Stimulated activated CD8-positive, alpha-beta memory T cell treated with anti-CD3 and anti-CD28 coated beads, Interleukin-4, amount 100 ng/mL, for 1 hour (primary cell): ENCODE results near the gene SUGP1.

ENCODE experiments used
- DNase-seq, 2 donors: peaks; one replicate each; pipeline ENCODE4 v3.0.0-alpha.2; 2020; ENCODE audit warnings: low read depth in 2 of 2, low spot score in 1 of 2

The SUGP1 gene

DNA sequence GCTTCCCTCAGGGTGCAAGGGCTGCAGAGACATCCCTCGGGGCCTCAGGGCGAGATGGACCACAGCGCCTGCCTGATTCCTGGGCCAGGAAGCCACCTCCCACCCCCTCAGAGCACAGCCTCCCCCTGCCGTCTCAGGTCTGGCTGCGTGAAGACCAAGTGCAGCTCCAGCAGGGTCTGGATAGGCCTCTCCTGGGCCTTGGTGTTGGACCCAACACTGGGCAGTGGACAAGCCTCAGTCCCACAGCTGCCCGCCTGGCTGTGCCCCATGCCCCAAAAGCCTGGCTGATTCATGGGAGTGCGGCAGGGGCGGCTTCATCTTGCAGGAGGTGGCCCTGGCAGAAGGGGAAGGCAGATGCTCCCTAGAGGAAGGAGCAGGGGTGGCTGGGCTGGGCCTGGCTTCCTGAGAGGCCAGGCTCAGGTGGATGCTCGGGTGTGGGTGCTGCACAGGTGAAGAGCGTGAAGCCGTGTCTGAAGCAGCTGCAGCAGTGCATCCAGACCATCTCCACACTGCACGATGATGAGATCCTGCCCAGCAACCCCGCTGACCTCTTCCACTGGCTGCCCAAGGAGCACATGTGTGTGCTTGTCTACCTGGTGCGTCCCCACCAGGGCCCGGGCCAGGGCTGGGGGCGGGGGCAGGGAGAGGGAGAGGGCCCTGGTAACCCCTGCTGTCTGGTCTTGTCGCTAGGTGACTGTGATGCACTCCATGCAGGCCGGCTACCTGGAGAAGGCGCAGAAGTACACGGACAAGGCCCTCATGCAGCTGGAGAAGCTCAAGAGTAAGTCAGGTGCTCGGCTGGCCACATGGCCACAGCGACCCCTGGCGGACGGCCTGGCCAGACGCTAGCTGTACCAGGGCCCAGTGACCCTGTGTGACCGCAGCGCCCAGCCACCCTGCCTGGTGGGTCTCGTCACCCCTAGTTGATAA is 22.0 kb upstream of the SUGP1 start:
- DNase-seq: no peak

DNA sequence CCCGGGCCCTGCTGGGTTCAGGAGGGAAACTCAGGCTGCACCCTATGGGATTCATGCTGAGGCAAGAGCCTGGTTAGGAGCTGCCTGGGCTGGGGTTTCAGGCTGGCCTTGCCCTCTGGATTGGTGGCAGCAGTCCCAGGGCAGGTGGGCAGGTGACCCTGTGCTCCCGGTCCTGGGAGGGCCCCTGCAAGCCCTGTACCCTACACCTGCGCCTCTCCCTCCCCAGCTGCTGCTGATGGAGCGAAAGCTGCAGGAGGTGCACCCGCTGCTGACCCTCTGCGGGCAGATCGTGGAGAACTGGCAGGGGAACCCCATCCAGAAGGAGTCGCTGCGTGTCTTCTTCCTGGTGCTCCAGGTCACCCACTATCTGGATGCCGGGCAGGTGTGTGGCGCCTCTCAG is 20.7 kb upstream of the SUGP1 start:
- no peak for DNase-seq

DNA sequence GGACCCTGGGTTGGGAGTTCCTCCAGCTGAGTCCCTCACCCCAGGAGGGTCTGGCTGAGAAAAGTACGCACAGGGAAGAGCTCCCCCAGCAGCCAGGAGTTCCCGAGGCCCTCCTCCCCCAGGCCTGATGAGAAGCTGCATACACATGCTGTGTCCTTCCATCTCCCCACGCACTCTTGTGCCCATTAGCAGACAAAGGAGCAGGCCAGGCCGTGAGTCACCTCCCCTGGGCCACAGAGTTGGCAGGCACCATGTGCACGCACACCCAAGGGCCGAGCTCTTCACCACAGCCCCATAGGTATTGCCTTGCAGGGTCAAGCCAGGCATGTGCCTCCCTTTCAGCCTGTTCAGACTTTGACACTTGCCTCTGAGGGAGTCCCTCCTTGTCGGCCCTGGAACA is 17.8 kb upstream of the SUGP1 start:
- DNase-seq: no peak

DNA sequence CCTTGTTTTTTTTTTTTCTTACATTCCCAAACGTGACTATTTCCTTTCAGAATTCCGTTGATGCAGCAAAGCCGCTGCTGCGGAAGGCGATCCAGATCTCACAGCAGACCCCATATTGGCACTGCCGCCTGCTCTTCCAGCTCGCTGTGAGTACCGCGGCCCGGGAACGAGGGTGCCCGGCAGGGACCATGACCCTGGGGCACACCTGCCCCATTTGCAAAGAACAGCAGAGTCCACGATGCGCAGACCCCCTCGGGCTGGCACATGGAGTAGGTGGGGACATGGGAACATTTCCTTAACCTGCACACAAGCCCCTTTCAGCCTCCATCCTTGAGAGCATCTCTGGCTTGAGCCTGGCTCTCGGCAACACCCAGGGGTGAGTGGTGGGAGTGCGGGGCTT is 16.8 kb upstream of the SUGP1 start:
- no peak for DNase-seq

DNA sequence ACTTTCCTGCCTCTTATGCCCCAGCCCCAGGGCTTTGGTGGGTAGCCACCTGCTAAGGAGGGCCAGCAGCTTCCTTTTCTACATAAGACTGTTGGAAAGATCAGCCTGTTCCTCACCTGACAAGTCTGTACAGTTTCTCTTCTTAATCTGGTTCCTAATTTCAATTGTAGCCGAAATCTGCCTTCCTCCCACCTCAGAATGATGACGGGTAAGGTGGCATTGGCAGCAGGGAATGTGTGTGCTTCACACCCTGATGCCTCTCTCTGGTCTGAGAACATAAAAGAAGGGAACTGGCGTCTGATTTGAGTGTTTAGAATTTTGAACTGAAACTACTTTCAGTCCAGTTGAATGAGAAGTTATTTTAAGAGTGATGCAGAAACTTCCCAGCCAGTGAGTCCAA is 16.3 kb upstream of the SUGP1 start:
- no peak for DNase-seq

DNA sequence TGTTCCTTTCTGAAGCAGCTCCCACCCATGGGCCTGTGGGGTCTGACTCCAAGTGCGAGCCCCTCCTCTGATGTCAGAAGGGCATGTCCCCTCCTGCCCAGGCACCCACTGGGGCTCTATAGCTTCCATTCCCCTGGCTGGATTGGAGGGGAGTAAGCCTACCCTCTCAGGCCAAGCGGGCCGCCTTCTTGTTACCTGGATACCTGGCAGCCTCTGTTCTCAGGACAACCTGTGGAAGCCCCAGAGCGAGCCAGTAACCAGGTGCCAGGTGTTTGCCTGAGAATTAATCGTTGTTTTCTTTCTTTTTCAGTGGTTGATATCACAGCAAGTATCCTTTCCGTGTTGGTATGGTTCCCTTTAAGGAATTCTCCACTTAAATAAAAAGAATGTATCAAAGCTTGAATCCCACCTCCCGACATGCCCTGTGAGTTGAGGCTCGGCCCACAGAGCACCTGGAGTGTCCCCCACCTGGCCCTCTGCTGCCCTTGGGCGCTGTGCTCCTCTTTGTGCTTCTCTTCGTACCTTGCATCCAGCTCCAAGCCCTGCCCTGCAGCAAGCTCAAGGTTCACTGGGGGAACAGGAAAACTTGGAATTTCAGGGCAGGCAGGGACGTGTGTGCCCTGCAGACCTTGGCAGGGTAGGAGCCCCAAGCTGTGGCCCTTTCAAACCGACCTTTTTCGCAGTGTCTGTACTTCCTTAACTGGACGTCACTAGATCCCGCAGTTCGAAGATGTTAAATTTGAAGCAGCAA is 15.3 kb upstream of the SUGP1 start:
- no peak for DNase-seq

DNA sequence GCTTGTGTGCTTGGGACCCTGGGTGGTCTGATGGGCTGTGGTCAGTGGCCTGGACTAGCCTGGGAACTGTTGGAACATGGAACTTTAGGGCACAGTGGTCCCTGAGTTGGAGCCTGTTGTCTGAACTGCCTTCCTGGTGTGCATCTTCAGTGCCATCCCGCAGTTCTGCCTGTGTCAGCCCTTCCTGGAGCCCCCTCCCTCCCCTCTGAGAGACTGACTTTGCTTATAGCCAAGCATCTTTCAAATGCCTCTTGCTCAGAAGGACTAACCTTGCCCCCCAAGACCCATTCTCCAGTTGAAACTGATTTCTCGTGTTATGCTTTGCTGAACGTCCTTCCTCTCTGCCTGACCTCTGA is 14.7 kb upstream of the SUGP1 start:
- no peak for DNase-seq

DNA sequence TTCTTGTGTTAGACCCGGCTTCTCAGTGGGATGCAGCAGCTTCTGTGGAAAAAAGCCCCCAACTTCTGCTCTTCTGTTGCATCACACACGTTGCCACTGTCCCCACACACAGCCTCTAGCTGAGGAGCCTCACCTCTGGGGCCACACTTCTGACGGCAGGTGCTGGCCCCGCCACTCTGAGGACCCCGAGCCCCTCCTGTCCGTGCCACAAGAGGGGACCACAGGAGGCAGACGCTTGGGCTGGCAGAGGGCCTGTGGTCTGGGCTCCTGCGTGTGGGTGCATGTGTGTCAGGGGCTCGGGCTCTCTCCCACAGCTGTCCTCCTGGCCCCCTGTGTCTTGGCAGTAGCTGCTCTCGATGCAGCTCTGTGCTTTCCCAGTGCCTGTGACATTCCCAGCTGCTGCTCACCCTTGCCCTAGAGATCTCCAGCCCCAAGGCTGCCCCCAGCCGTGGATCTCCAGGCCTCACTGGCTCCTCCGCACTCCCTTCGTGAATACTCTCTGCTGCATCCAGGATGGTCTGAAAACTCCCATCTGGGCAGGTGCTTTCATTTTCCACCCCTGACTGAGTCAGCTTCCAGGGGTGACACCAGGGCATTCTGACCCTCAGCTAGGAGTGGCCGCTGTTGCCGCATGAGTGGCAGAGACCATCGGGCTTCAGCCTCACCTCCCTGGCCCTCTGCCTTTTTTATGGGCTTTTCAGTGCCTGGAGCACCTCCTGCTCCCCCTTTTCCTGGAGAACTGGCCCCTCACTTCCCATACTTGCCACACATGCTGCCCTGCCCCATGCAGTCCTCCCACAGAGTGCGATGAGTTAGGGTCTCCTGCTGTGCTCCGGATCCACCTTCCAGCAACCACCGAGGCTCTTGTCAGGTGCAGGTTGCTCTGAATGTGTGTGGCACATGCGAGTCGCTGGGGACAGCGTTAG is 14.0 kb upstream of the SUGP1 start:
- DNase-seq: no peak

DNA sequence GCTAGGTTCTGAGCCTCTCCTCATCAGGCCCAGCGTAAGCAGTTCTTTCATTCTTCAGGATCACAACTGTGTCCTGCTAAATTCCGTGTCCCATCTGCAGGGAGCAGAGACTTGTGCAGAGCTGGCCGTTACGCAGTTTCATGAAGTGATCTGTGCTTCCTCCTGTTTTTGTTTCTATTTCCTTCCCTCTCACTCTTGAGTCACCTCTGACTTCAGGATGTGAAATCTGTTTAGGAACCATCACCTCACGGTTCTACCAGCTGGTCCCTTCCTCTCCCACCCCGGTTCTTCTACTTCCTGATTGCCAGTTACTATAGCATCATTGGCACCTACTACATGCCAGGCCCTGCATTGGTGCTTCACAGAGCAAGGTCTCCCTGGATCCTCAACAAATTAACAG is 8.8 kb upstream of the SUGP1 start:
- no peak for DNase-seq

DNA sequence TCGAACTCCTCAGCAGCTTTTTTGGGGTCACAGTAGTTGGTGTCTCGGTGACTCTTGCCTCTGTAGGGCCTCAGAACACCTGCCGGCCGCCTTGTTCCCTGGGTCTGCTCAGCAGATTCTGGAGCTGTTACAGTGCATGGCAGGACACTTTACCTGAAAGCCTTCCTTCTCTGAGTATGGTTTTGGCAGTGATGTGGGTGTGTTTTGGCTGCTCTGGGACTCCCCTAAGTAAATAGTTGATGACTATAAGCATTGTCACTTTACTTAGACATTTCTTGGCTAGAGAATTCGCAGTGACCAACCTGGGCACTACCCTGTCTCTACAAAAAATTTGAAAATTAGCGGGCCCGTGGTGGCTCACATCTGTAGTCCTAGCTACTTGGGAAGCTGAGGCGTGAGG is 7.4 kb upstream of the SUGP1 start:
- DNase-seq: no peak

DNA sequence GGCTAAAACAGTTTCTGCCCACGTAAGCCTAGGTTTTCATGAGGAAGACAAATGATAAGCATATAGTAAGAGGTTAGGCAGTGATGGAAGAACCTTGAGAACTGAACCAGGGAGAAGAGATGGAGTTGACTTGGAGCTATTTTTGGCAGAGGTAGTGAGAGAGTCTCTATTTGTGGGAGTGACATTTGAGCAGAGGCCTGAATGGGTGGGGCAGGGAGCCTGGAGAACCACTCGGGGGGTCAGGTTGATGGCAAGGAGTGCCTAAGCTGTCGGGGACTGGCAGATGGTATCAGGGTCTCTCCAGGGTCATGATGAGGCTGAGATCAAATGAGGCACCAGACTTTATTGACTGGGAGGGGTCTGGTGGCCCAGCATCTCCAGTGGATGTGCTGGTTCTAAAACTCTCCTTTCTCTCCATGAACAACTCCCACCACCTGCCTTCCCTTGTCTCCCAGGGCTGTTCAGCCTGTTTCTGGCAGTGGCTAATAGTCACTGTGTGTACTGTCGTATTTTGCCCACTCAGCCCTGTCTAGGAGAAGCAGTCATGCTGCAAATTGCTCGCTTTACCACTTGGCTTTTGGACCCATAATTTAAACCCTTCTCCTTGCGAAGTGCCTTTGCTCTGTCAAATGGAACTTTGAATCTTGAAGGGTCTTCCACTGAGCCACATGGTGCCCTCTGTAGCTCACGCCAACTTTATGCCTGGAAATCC is 3.9 kb upstream of the SUGP1 start:
- no peak for DNase-seq

DNA sequence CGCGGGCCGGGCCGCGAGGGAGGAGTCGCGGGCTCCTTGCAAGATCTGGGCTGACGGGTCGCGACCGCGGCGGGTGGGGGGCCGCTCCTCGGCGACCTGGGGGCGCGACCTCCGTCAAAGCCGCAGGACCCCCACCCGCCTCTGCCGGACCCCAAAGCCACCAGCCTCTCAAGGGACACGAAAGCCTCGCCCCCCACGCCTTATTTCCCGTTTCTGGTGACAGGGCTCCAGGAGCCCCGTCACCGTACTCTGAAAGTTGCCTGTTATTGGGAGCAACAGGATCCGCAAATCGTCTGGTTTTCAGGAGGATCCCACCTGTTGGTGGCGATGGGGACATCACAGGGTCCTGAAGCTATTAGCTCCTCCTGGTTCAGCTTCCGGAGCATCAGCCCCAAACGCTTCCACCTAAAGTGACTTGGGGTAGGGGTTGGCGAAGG is 850 bp upstream of the SUGP1 start:
- no peak for DNase-seq

DNA sequence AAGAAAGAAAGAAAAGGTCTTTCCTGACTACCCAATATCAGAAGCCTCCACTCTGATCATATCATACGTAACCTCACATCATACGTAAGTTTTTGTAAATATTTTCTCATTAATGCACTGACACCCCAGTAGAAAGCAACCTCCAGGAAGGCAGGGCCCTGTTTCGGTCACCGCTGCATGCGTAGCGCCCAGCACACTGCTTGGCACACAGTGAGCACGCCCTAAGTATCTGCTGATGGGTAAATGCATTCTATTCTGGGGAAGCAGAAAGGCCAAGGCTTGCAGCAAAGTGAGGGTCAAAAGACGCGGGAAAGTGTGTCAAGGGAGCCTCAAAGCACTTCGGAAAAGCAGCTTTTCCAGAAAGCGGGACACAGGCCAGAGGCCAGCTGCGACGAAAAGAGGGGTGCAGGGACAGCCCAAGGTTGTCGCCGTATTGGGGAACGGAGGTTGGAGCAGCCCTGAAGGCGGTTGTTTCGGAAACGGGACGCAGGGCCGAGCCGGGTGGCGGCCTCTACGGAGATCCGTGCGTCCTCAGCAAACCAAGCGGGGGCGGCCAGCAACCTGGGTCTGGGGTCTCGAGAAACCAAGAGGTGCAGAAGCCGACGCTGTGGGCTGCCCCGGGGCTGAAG is 463 bp downstream of the SUGP1 start:
- DNase-seq: no peak

DNA sequence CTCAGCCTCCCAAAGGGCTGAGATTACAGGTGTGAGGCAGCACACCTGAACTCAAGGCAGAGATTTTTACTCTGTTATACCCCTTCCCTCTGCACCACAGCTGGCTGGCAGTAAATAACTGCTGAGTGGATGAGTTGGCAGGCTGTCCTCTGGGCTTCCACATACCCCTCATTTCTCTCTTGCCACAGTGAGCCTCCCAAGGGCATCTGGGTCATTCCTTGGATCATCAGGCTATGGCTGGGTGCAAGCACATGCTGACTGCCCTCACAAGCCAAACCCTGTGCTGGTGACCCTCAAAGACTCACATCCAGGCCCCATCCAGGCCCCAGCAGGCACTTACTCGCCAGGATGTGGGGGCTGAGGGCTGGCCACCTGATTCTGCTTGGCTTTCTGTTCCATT is 4.2 kb downstream of the SUGP1 start:
- DNase-seq: no peak

DNA sequence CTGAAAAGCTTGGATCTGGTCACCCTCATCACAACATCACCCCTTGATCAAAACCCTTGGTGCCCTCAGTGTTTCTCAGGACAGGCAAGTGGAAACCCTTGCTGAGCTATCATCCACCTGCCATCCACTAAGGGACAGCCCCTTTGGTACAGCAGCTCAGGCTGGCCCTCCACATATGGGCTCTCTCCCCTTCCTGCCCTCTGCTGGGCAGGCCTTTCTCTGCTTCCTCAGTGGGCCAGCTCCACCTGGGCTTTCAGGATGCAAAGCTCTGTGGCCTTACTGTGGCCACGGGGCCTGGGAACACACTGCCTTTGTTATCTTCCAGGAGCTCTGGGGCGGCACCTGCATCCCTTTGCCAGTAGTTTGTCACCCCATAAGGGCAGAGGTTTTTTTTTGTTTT is 4.9 kb downstream of the SUGP1 start:
- no peak for DNase-seq

DNA sequence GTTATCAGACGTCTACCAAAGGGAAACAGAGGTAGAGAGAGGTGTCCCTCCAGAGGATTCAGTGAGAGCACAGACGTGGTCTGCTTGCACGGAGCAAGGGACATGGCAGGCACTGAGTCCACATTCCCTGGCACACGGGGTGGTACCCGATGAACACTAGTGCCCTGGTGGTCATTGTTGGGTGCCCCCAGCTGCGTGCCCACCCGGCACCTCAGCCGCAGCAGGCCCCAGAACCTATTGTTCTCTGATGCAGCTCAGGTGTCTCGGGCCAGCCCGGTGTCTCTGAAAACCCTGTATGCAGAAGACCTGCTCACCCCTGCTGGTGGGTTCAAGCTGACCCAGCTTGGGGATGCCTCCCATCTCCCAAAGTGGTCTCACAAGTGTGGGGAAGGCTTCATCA is 11.9 kb downstream of the SUGP1 start:
- DNase-seq: no peak

DNA sequence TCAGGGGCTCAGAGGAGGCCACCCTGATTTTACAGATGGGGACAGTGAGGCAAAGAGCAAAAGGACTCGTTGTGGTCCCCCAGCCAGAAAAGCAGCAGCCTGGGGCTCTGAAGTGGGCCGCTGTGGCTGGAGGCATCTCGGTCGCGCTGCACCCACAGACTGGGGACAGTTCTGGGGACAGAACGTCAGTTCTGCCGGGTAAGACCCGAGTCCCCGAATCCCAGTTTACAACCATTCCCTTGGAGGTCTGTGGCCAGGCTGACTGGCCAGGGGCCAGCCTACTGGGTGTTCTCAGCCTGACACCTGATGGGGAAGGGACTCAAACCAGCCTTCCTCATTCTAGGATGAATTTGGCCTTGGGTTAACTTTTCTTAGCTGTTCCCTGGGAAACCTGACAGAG is 14.1 kb downstream of the SUGP1 start:
- no peak for DNase-seq

DNA sequence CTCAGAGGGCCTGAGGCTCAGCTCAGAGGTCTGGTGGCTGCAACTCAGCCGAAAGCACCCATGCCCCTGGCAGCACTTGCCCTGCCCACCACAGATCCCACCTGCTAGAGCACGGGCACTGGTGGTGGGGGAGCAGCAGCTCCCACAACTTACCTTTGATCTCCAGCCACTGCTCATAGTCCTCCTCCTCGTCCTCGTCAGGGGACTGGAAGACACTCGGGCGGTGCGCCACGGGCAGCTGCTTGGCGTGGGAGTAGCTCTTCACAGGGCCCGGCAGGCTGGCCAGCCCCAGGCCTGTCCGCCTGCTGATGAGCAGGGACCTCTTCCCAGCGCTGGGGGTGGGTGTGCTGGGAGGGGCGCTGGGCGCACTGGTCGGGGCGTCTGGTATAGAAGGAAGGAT is 14.6 kb downstream of the SUGP1 start:
- no peak for DNase-seq

DNA sequence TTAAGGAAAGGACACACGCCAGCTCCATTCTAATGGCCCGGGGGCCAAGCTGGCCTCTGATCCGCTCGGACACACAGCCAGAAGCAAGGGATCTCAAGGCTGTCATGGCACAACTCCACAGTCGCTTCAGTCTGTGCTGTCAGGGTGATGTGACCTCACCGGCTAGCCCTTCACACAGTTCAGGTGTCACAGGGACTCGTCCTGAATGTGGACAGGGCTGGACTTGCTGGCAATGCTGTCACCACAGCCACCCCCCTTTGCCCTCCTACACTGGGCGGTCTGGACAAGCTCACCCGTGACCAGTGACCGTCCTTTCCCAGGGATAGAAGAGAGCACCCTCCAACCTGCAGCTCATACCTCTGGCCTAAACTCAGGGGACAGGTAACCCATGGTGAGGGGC is 15.2 kb downstream of the SUGP1 start:
- no peak for DNase-seq

DNA sequence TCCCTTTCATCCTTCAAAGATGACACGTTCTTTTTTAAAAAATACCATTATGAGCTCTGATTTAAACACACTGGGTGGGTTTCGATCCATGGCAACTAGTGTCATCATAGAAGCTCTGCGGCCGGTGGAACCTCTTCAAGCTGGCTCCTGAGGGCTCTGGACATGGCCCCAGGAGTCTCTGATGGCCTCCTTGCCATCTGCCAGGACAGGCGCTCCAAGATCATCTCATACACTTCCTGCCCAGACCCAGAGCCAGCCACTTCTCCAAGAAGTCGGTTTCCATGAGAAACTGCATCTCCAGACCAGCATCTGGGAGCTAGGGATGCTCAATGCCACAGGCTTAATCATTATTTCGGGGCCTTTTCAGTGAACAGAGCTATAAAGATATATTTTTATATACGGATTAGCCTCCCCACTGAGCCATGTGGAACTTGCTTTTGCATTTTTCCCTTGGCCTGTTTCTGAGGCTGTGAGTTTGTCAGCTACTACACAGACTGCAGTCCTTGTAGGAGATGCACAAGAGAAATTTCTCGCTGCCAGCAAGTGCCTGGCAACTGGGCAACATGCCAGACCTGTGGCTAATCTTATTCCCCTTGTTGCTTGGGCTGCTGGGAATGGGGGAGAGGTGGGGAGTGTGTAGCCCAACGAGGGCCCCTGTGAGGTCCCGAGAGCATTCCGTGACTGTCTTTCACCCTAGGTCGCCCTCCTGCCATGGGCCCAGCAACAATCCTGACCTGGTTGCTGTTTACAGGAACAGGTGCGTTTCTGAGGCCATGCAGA is 15.9 kb downstream of the SUGP1 start:
- no peak for DNase-seq
